BJ (cell line): Measurements from ENCODE around the gene YPEL5. TPM values are rescaled to one million over a fixed set of nuclear protein-coding genes. Genes with fewer than 3 reads are reported as not detected.
A peak's percentile ranks its signal among the peaks of the same experiment; 100 is the strongest.
"Not testable (repeated sequence)": the region's sequence is repeated elsewhere in the genome, so short reads cannot be mapped to it uniquely, and the experiment has no call there.

ENCODE experiments used
- CTCF ChIA-PET: fragments of 350-600 bp; formaldehyde crosslinking; extraction: SDS; loops from one replicate; lab custom pipeline; 2021; ENCODE audit warnings: antibody characterized with exemption, inconsistent platforms; lab: Yijun Ruan, JAX
- POLR2A ChIA-PET: fragments of 300-600 bp; sonication (Branson Sonifier 250); formaldehyde crosslinking; extraction: SDS; loops from one replicate; lab custom pipeline; 2021; ENCODE audit warnings: antibody characterized with exemption; lab: Charles Lee
- DNase-seq: peaks from one replicate; pipeline ENCODE4 v3.0.0-alpha.2; 2011; ENCODE audit warnings: low read depth
- H3K27me3 ChIP-seq: 2 replicates; pipeline ENCODE4 v1.6.0; 2011; ENCODE audit warnings: low read length; ENCODE audit not compliant: control insufficient read depth, insufficient read depth
- H3K36me3 ChIP-seq: 2 replicates; pipeline ENCODE4 v1.5.1; 2011; ENCODE audit warnings: low read length; ENCODE audit not compliant: control insufficient read depth, insufficient read depth
- H3K4me3 ChIP-seq: 2 replicates; pipeline ENCODE4 v1.5.1; 2011; ENCODE audit warnings: low read depth, mild to moderate bottlenecking, control low read depth, low read length
- CTCF ChIP-seq: IDR thresholded peaks from 2 replicates; pipeline ENCODE4 v1.5.1; 2011; ENCODE audit warnings: low read depth, mild to moderate bottlenecking, control low read depth, inconsistent platforms, low read length, moderate library complexity; ENCODE audit not compliant: insufficient read depth
- polyA minus RNA-seq: library from RNA; depleted of rRNA, polyadenylated mRNA; stranded (reverse); fragments of >200 nt; gene quantifications from 2 replicates; pipeline ENCODE4 v1.2.3, GENCODE V29; 2011; rRNA and poly(A)+ RNA removed
- polyA plus RNA-seq: library from polyadenylated mRNA; depleted of rRNA; stranded (reverse); fragments of >200 nt; gene quantifications from 2 replicates; pipeline ENCODE4 v1.2.3, GENCODE V29; 2011; rRNA removed

The YPEL5 gene
- polyA plus RNA-seq (141 and 190 TPM in 2 replicates), polyA minus RNA-seq (69.6 and 81.6 TPM in 2 replicates)

- Histone ChIP-seq H3K4me3 (peak within 1 kb of the TSS; percentile 99), H3K36me3 (no peaks in the 10 kb centered on the region; the same call in 1 of the 2 replicates), H3K27me3 (peaks cover 4% of the 10 kb centered on the region; the same call in 1 of the 2 replicates)
- ChIA-PET POLR2A (interaction anchor here (0.6 to 1.0 kb wide), 3 partner anchors 19 to 1917 kb away, joined by 3 to 6 read pairs (median 3); partner anchors contain the start of gene SPAST), CTCF (interaction anchor here (0.8 to 7.3 kb wide), 7 partner anchors 13 to 331 kb away, joined by 3 to 46 read pairs (median 3); no protein-coding TSS in a partner anchor)
- TF ChIP-seq CTCF: no peak
- DNase-seq: peak; percentile 98
Measured at GRCh38 chr2:30146337-30147195, at the start of gene YPEL5. TSS of gene YPEL5 (plus strand) at chr2:30147007. CDS start at chr2:30156652, 9,645 bp downstream.

- DNase-seq: no peak
- H3K36me3 ChIP-seq: no peaks in the 10 kb centered on the region
- no peak for TF ChIP-seq CTCF
- ChIA-PET CTCF (interaction anchor here (1.2 to 10.3 kb wide), 2 partner anchors 11 to 15 kb away, joined by 3 to 62 read pairs; no protein-coding TSS in a partner anchor), POLR2A (no interaction called here)
- no peak overlapping the region for H3K4me3 ChIP-seq
- peaks cover 6% of the 10 kb centered on the region; the same call in 1 of the 2 replicates for H3K27me3 ChIP-seq
Measured at GRCh38 chr2:30098266-30099005, 48.4 kb upstream of the YPEL5 start.

DNA sequence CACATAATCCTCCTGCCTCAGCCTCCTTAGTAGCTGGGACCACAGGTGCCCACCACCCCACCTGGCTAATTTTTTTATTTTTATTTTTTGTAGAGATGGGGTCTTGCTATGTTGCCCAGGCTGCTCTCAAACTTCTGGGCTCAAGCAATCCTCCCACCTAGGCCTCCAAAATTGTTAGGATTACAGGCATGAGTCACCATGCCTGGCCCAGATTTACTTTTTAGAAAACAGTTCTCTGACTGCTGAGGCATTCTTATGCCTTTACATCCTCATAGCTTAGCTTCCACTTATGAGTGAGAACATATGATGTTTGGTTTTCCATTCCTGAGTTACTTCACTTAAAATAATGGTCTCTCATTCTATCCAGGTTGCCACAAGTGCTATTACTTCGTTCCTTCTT, 47.4 kb upstream of the YPEL5 start:
- DNase-seq, H3K4me3 ChIP-seq, H3K27me3 ChIP-seq, POLR2A ChIA-PET, H3K36me3 ChIP-seq: not testable (repeated sequence)
- CTCF ChIA-PET: interaction anchor here (1.2 to 10.3 kb wide), 3 partner anchors 9 to 14 kb away, joined by 3 to 62 read pairs (median 16); no protein-coding TSS in a partner anchor

DNA sequence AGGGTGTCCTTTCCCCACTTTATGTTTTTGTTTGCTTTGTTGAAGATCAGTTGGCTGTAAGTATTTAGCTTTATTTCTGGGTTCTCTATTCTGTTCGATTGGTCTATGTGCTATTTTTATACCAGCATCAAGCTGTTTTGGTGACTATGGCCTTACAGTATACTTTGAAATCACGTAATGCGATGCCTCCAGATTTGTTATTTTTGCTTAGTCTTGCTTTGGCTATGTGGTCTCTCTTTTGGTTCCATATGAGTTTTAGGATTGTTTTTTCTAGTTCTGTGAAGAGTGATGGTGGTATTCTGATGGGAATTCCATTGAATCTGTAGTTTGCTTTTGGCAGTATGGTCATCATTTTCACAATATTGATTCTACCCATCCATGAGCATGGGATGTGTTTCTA, 46.1 kb upstream of the YPEL5 start:
- DNase-seq, POLR2A ChIA-PET, H3K4me3 ChIP-seq, H3K27me3 ChIP-seq, H3K36me3 ChIP-seq: not testable (repeated sequence)
- CTCF ChIA-PET: interaction anchor here (0.7 to 10.3 kb wide), 4 partner anchors 11 to 17 kb away, joined by 3 to 62 read pairs (median 10); no protein-coding TSS in a partner anchor

- ChIA-PET CTCF (interaction anchor here (1.2 to 10.3 kb wide), 3 partner anchors 9 to 32 kb away, joined by 3 to 62 read pairs (median 8); no protein-coding TSS in a partner anchor), POLR2A (no interaction called here)
- H3K4me3 ChIP-seq: no peak overlapping the region
- H3K27me3 ChIP-seq: no peaks in the 10 kb centered on the region
- TF ChIP-seq CTCF: no peak
- no peaks in the 10 kb centered on the region for H3K36me3 ChIP-seq
- no peak for DNase-seq
Measured at GRCh38 chr2:30104307-30104706, 42.5 kb upstream of the YPEL5 start.
